Mucosa of descending colon (tissue), 3 donors: ENCODE measurements around the gene COL28A1. TPM values are rescaled to one million over a fixed set of nuclear protein-coding genes. Genes with fewer than 3 reads are reported as not detected.

Experiments
- ATAC-seq: fragments of 200-7000 bp; cut with Tn5 transposase; one replicate; pipeline ENCODE4 v1.9.1; 2020; ENCODE audit warnings: mild to moderate bottlenecking, moderate library complexity
- DNase-seq, 3 donors: peaks; one replicate each; pipeline ENCODE4 v3.0.0-alpha.2; 2020
- H3K36me3 ChIP-seq: fragments of 200-600 bp; one replicate; pipeline ENCODE4 v1.8.0; 2021; ENCODE audit warnings: low read depth, mild to moderate bottlenecking
- H3K4me1 ChIP-seq: fragments of 200-600 bp; one replicate; pipeline ENCODE4 v1.8.0; 2021; ENCODE audit warnings: low read depth, mild to moderate bottlenecking
- H3K4me3 ChIP-seq: fragments of 200-600 bp; one replicate; pipeline ENCODE4 v1.8.0; 2021; ENCODE audit warnings: mild to moderate bottlenecking
- H3K9me3 ChIP-seq: fragments of 200-600 bp; one replicate; pipeline ENCODE4 v1.8.0; 2021; ENCODE audit warnings: mild to moderate bottlenecking
- CTCF ChIP-seq: fragments of 200-600 bp; IDR thresholded peaks from one replicate; pipeline ENCODE4 v1.8.0; 2022; ENCODE audit warnings: antibody characterized with exemption, mild to moderate bottlenecking
- intact Hi-C, 2 donors: fragments of 100-400 bp; cut with DNase I in 1 of 2; cut with micrococcal nuclease in 1 of 2; formaldehyde crosslinking; loops; one replicate each; pipeline versions ENCODE4 v1.11.0 to v1.11.1; 2022; cut with DNase I, micrococcal nuclease
- total RNA-seq, 3 donors: library from RNA; stranded (reverse); fragmentation: NEBNext Ultra II Directional in 2 of 3; extraction: Animal tissue kit (Norgen Biotek cat#: 25700) in 2 of 3; gene quantifications; one replicate each; pipeline versions ENCODE4 v1.2.1 to v1.2.4, GENCODE V29; 2021 to 2023
- donor health status: DM: no; HTN: no; CAD: no; lungs with moderate emphysema.
- donor health status: DM: no; HTN: no; CAD: no.
- donor health status: DM: no; HTN: yes; CAD: no.

Gene COL28A1
- total RNA-seq, 3 donors from 2014 or later, result 2.9 to 19.0 (median 4.1) TPM

GRCh38 chr7:7579638-7580037 is 44.0 kb upstream of the COL28A1 start:
- no peak for DNase-seq
- Histone ChIP-seq H3K4me3 (no peak overlapping the region), H3K4me1 (no peaks in the 10 kb centered on the region), H3K9me3 (no peaks in the 10 kb centered on the region), H3K36me3 (no peaks in the 10 kb centered on the region)
- no peak for ATAC-seq
- intact Hi-C loops, result no loop called here
- TF ChIP-seq CTCF, result no peak

- Histone ChIP-seq H3K4me3 (no peak overlapping the region), H3K4me1 (no peaks in the 10 kb centered on the region), H3K36me3 (no peaks in the 10 kb centered on the region), H3K9me3 (no peaks in the 10 kb centered on the region)
- no peak for DNase-seq
- intact Hi-C loops, result no loop called here
- ATAC-seq, result no peak
- TF ChIP-seq CTCF, result no peak
Observed at GRCh38 chr7:7577888-7578287, 42.2 kb upstream of the COL28A1 start.

GRCh38 chr7:7576344-7576743 is 40.7 kb upstream of the COL28A1 start:
- DNase-seq (no peak), ATAC-seq (no peak)
- intact Hi-C loops, result no loop called here
- TF ChIP-seq CTCF, result no peak
- H3K4me1 ChIP-seq, result no peaks in the 10 kb centered on the region
- no peaks in the 10 kb centered on the region for H3K9me3 ChIP-seq
- no peaks in the 10 kb centered on the region for H3K36me3 ChIP-seq
- no peak overlapping the region for H3K4me3 ChIP-seq

- Histone ChIP-seq H3K4me3 (no peak overlapping the region), H3K4me1 (peaks cover 8% of the 10 kb centered on the region), H3K36me3 (no peaks in the 10 kb centered on the region), H3K9me3 (no peaks in the 10 kb centered on the region)
- TF ChIP-seq CTCF, result no peak
- DNase-seq (no peak), ATAC-seq (no peak)
- intact Hi-C loops, result no loop called here
Observed at GRCh38 chr7:7573701-7574100, 38.0 kb upstream of the COL28A1 start.

GRCh38 chr7:7570584-7570983 is 34.9 kb upstream of the COL28A1 start:
- H3K36me3 ChIP-seq, result no peaks in the 10 kb centered on the region
- peaks cover 18% of the 10 kb centered on the region for H3K4me1 ChIP-seq
- no peak overlapping the region for H3K4me3 ChIP-seq
- no peak for TF ChIP-seq CTCF
- DNase-seq (no peak), ATAC-seq (no peak)
- intact Hi-C loops, result no loop called here
- no peaks in the 10 kb centered on the region for H3K9me3 ChIP-seq

GRCh38 chr7:7569615-7570014 is 33.9 kb upstream of the COL28A1 start:
- H3K4me1 ChIP-seq, result peaks cover 18% of the 10 kb centered on the region
- H3K9me3 ChIP-seq, result no peaks in the 10 kb centered on the region
- DNase-seq (no peak), ATAC-seq (no peak)
- no peaks in the 10 kb centered on the region for H3K36me3 ChIP-seq
- no peak for TF ChIP-seq CTCF
- no peak overlapping the region for H3K4me3 ChIP-seq
- intact Hi-C loops, result no loop called here
